HCT116 (cell line): ENCODE data around the gene TFB2M.

Source experiments
- EZH2 ChIP-seq: fragments of 200-600 bp; sonication (generic); IDR thresholded peaks from 2 replicates; pipeline ENCODE4 v1.6.1; 2017; ENCODE audit warnings: antibody characterized with exemption, mixed run types
- TF ChIP-seq, protein P1 (sequence below), 3 experiments: fragments of 200-600 bp in 1 of 3; sonication (generic) in 1 of 3; IDR thresholded peaks in 2 of 3; conservative IDR thresholded peaks in 1 of 3; 2 replicates each; pipeline ENCODE4 v1.5.1; 2012 to 2017; ENCODE audit warnings: low read depth in 2 of 3, low read length in 2 of 3, antibody characterized with exemption in 1 of 3, borderline replicate concordance in 1 of 3, control low read depth in 1 of 3, mild to moderate bottlenecking in 1 of 3, mixed read lengths in 1 of 3, mixed run types in 1 of 3, moderate library complexity in 1 of 3; ENCODE audit not compliant: insufficient read depth in 1 of 3

DNA sequence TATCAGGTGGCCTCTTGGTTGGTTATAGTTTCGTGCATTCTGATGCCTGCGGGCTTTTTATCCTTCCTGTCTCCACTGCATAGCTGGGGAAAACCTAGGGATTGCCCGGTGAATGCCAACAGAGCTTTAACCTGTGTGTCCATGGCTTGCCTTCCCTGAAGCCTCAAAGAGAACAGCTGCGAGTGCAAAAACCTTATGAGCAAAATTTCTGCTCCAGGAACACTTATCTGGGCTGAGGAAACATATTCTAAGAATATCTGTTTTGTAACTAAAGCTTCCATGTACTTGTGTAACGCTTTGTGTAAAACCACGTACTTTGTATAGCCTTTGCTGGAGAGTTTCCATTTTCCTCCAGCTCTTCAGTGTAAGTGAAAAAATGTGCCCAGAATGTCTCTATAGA, 7.4 kb upstream of the TFB2M start:
- no peak for TF ChIP-seq EZH2
- TF ChIP-seq, protein P1, sequence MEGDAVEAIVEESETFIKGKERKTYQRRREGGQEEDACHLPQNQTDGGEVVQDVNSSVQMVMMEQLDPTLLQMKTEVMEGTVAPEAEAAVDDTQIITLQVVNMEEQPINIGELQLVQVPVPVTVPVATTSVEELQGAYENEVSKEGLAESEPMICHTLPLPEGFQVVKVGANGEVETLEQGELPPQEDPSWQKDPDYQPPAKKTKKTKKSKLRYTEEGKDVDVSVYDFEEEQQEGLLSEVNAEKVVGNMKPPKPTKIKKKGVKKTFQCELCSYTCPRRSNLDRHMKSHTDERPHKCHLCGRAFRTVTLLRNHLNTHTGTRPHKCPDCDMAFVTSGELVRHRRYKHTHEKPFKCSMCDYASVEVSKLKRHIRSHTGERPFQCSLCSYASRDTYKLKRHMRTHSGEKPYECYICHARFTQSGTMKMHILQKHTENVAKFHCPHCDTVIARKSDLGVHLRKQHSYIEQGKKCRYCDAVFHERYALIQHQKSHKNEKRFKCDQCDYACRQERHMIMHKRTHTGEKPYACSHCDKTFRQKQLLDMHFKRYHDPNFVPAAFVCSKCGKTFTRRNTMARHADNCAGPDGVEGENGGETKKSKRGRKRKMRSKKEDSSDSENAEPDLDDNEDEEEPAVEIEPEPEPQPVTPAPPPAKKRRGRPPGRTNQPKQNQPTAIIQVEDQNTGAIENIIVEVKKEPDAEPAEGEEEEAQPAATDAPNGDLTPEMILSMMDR (IDR thresholded peaks at IDR 0.05 in 2 of 3, conservative IDR thresholded peaks at IDR 0.05 in 1 of 3; ENCODE audit: borderline replicate concordance in 1 of 3, insufficient read depth in 1 of 3, low read depth in 2 of 3, low read length in 2 of 3): no peak
